Tibial nerve (tissue), 4 donors: ENCODE measurements around the gene NFATC3. TPM values are rescaled to one million over a fixed set of nuclear protein-coding genes. Genes with fewer than 3 reads are reported as not detected.

Source experiments
- DNase-seq, 2 donors: peaks; one replicate each; pipeline ENCODE4 v3.0.0-alpha.2; 2019; ENCODE audit warnings: low spot score in 2 of 2
- H3K27ac ChIP-seq, 4 donors: fragments of 200-600 bp; sonication (generic) in 3 of 4; one replicate each; pipeline ENCODE4 v1.5.1; 2017 to 2019; ENCODE audit warnings: mild to moderate bottlenecking in 1 of 4
- H3K27me3 ChIP-seq, 2 donors: fragments of 200-600 bp; sonication (generic) in 1 of 2; one replicate each; pipeline versions ENCODE4 v1.5.1 to v1.6.0; 2017 to 2019
- H3K36me3 ChIP-seq, 3 donors: fragments of 200-600 bp; sonication (generic); one replicate each; pipeline ENCODE4 v1.5.1; 2018 to 2019
- H3K4me1 ChIP-seq, 4 donors: fragments of 200-600 bp; sonication (generic) in 3 of 4; one replicate each; pipeline ENCODE4 v1.5.1; 2017 to 2019
- H3K4me3 ChIP-seq, 4 donors: fragments of 200-600 bp; sonication (generic) in 3 of 4; one replicate each; pipeline ENCODE4 v1.5.1; 2017 to 2019; ENCODE audit warnings: mild to moderate bottlenecking in 1 of 4, moderate library complexity in 1 of 4
- H3K9me3 ChIP-seq, 4 donors: fragments of 200-600 bp; sonication (generic) in 3 of 4; one replicate each; pipeline ENCODE4 v1.5.1; 2017 to 2019
- CTCF ChIP-seq, 5 experiments: fragments of 200-600 bp in 3 of 5; fragments of 450-650 bp in 2 of 5; sonication (generic) in 3 of 5; IDR thresholded peaks; one replicate each; pipeline ENCODE4 v1.5.1; 2016 to 2019; ENCODE audit warnings: antibody characterized with exemption in 5 of 5, mild to moderate bottlenecking in 3 of 5, moderate library complexity in 2 of 5
- EP300 ChIP-seq, 2 donors: sonication (generic); formaldehyde crosslinking; IDR thresholded peaks; one replicate each; pipeline ENCODE4 v1.6.1; 2017; ENCODE audit warnings: antibody characterized with exemption in 2 of 2, mild to moderate bottlenecking in 1 of 2
- POLR2A ChIP-seq, 2 donors: fragments of 450-650 bp; IDR thresholded peaks; one replicate each; pipeline ENCODE4 v1.6.1; 2017; ENCODE audit warnings: antibody characterized with exemption in 2 of 2, mild to moderate bottlenecking in 2 of 2, moderate library complexity in 2 of 2
- WGBS, 2 donors: methylation state at CpG; one replicate each; pipeline ENCODE4 v1.1.5; 2018; 5-methylcytosine and 5-hydroxymethylcytosine counted together
- total RNA-seq, 4 donors: library from RNA; depleted of rRNA; stranded (reverse); fragments of >200 nt; gene quantifications; one replicate each; pipeline ENCODE4 v1.1.0, GENCODE V29; 2016

NFATC3 gene
- total RNA-seq, 4 donors from 2014 or later, result 81.4 to 105 (median 97.1) TPM

GRCh38 chr16:68183046-68183445 is 97.9 kb downstream of the NFATC3 start:
- Histone ChIP-seq H3K4me3 (no peak overlapping the region), H3K36me3 (peaks cover 0 to 95% (median 7%) of the 10 kb centered on the region in 3 donors), H3K27ac (no peak overlapping the region), H3K4me1 (no peaks in the 10 kb centered on the region), H3K9me3 (no peaks in the 10 kb centered on the region), H3K27me3 (no peaks in the 10 kb centered on the region)
- TF ChIP-seq CTCF (IDR thresholded peaks at IDR 0.05), result no peak
- TF ChIP-seq EP300 (IDR thresholded peaks at IDR 0.05), result no peak
- TF ChIP-seq POLR2A (IDR thresholded peaks at IDR 0.05), result no peak
- no peak for DNase-seq
- 91 to 93% methylated on average over 3 of the region's 3 CpGs for WGBS, 2 donors

- 95 to 100% methylated on average over 5 to 7 of the region's 7 CpGs for WGBS, 2 donors
Observed at GRCh38 chr16:68186877-68187276, 101.7 kb downstream of the NFATC3 start.

GRCh38 chr16:68187505-68187904 is 102.3 kb downstream of the NFATC3 start:
- no peak for TF ChIP-seq CTCF (IDR thresholded peaks at IDR 0.05)
- TF ChIP-seq POLR2A (IDR thresholded peaks at IDR 0.05), result no peak
- no peak for TF ChIP-seq EP300 (IDR thresholded peaks at IDR 0.05)
- H3K4me3 ChIP-seq, result no peak overlapping the region
- no peak overlapping the region for H3K27ac ChIP-seq
- no peaks in the 10 kb centered on the region for H3K27me3 ChIP-seq
- H3K36me3 ChIP-seq, result peaks cover 0 to 97% (median 11%) of the 10 kb centered on the region in 3 donors
- H3K9me3 ChIP-seq, result no peaks in the 10 kb centered on the region
- WGBS, 2 donors, result 100% methylated on average over 2 of the region's 2 CpGs
- no peaks in the 10 kb centered on the region for H3K4me1 ChIP-seq
- DNase-seq, result no peak

More at GRCh38 chr16:68186877-68187276, 101.7 kb downstream of the NFATC3 start:
- peaks cover 0 to 99% (median 11%) of the 10 kb centered on the region in 3 donors for H3K36me3 ChIP-seq
- H3K9me3 ChIP-seq, result no peaks in the 10 kb centered on the region
- no peak for TF ChIP-seq POLR2A (IDR thresholded peaks at IDR 0.05)
- no peak for TF ChIP-seq EP300 (IDR thresholded peaks at IDR 0.05)
- TF ChIP-seq CTCF (IDR thresholded peaks at IDR 0.05), result no peak
- DNase-seq, result no peak
- H3K27ac ChIP-seq, result no peak overlapping the region
- H3K27me3 ChIP-seq, result no peaks in the 10 kb centered on the region
- no peak overlapping the region for H3K4me3 ChIP-seq
- H3K4me1 ChIP-seq, result no peaks in the 10 kb centered on the region

GRCh38 chr16:68188170-68188569 is 103.0 kb downstream of the NFATC3 start:
- no peak for TF ChIP-seq EP300 (IDR thresholded peaks at IDR 0.05)
- TF ChIP-seq CTCF (IDR thresholded peaks at IDR 0.05), result no peak
- TF ChIP-seq POLR2A (IDR thresholded peaks at IDR 0.05), result no peak
- no peaks in the 10 kb centered on the region for H3K27me3 ChIP-seq
- WGBS, 2 donors, result 96 to 100% methylated on average over 5 to 10 of the region's 10 CpGs
- no peak overlapping the region for H3K27ac ChIP-seq
- H3K9me3 ChIP-seq, result no peaks in the 10 kb centered on the region
- no peak for DNase-seq
- peaks cover 0 to 97% (median 11%) of the 10 kb centered on the region in 3 donors for H3K36me3 ChIP-seq
- H3K4me3 ChIP-seq, result no peak overlapping the region
- no peaks in the 10 kb centered on the region for H3K4me1 ChIP-seq

GRCh38 chr16:68190081-68190480 is 104.9 kb downstream of the NFATC3 start:
- WGBS, 2 donors, result 49 to 51% methylated on average over 1 of the region's 1 CpG
- peaks cover 0 to 81% (median 11%) of the 10 kb centered on the region in 3 donors for H3K36me3 ChIP-seq

More at GRCh38 chr16:68190081-68190480, 104.9 kb downstream of the NFATC3 start:
- H3K27me3 ChIP-seq, result no peaks in the 10 kb centered on the region
- no peak overlapping the region for H3K4me3 ChIP-seq
- H3K4me1 ChIP-seq, result no peaks in the 10 kb centered on the region
- DNase-seq, result no peak
- peak in 1 of 2 donors; percentile 18 for TF ChIP-seq EP300 (IDR thresholded peaks at IDR 0.05)
- no peak for TF ChIP-seq CTCF (IDR thresholded peaks at IDR 0.05)
- H3K27ac ChIP-seq, result no peak overlapping the region
- no peaks in the 10 kb centered on the region for H3K9me3 ChIP-seq
